ENCODE measurements around the gene NPRL2.

Gene NPRL2

GRCh38 chr3:50337175-50337861, 13.3 kb downstream of the NPRL2 start:
- H4K91ac ChIP-seq (ENCODE audit: low read depth, low read length) = peak overlapping the region; percentile 96
- peaks cover 27% of the 10 kb centered on the region for H3K27me3 ChIP-seq (ENCODE audit: insufficient read depth, low read length)
- H3K4me3 ChIP-seq (ENCODE audit: low read depth, low read length) = peak overlapping the region; percentile 92
- H3K18ac ChIP-seq (ENCODE audit: low read length) = peak overlapping the region; percentile 96
- H3K23ac ChIP-seq (ENCODE audit: low read length) = no peak overlapping the region
- peak overlapping the region; percentile 9 for H2BK12ac ChIP-seq (ENCODE audit: low read length)
- peak overlapping the region; percentile 97 for H3K14ac ChIP-seq (ENCODE audit: low read length)
- DNase-seq = peak; percentile 98
- H2BK120ac ChIP-seq (ENCODE audit: insufficient read depth, low read length, poor library complexity) = peak overlapping the region; percentile 87
- no CpG with 5 or more reads among the region's 79 CpGs for WGBS (ENCODE audit: extremely low coverage, insufficient coverage, insufficient read length)
- H2AK5ac ChIP-seq (ENCODE audit: low read length) = peak overlapping the region; percentile 95
- peaks cover 20% of the 10 kb centered on the region for H3K79me2 ChIP-seq (ENCODE audit: control insufficient read depth, insufficient read depth, low read length, poor library complexity)
- peaks cover 21 to 23% of the 10 kb centered on the region in 2 experiments for H3K4me1 ChIP-seq (ENCODE audit: control insufficient read depth in 1 of 2, insufficient read depth in 2 of 2, low read length in 2 of 2)
- peak overlapping the region; percentile 89 for H3K9ac ChIP-seq (ENCODE audit: low read length)
- H4K12ac ChIP-seq (ENCODE audit: low read depth, low read length) = peak overlapping the region; percentile 86
- peak overlapping the region; percentile 94 for H3K4ac ChIP-seq (ENCODE audit: low read depth, low read length)
- peaks cover 6% of the 10 kb centered on the region for H3K9me3 ChIP-seq (ENCODE audit: insufficient read depth, low read depth, low read length)
- peak overlapping the region; percentile 92 for H3K27ac ChIP-seq (ENCODE audit: low read depth, low read length)
- H3K4me2 ChIP-seq (ENCODE audit: low read length) = peak overlapping the region; percentile 92
- peaks cover 8 to 15% of the 10 kb centered on the region in 2 experiments for H3K36me3 ChIP-seq (ENCODE audit: control insufficient read depth in 1 of 2, insufficient read depth in 2 of 2, low read length in 2 of 2)
- H4K8ac ChIP-seq (ENCODE audit: low read depth, low read length) = peak overlapping the region; percentile 97
- H3K79me1 ChIP-seq (ENCODE audit: low read length) = peaks cover 12% of the 10 kb centered on the region
- H2AFZ ChIP-seq (ENCODE audit: insufficient read depth, low read length, poor library complexity) = peak overlapping the region; percentile 91
- H2BK5ac ChIP-seq (ENCODE audit: low read depth, low read length, poor library complexity) = peak overlapping the region; percentile 86

GRCh38 chr3:50336452-50337174, 14.0 kb downstream of the NPRL2 start:
- H2BK120ac ChIP-seq (ENCODE audit: insufficient read depth, low read length, poor library complexity) = peak overlapping the region; percentile 87
- H3K4me2 ChIP-seq (ENCODE audit: low read length) = peak overlapping the region; percentile 92
- WGBS (ENCODE audit: extremely low coverage, insufficient coverage, insufficient read length) = no CpG with 5 or more reads among the region's 31 CpGs
- H3K9ac ChIP-seq (ENCODE audit: low read length) = peak overlapping the region; percentile 89
- H2BK5ac ChIP-seq (ENCODE audit: low read depth, low read length, poor library complexity) = peak overlapping the region; percentile 86
- H3K27ac ChIP-seq (ENCODE audit: low read depth, low read length) = peak overlapping the region; percentile 92
- H3K18ac ChIP-seq (ENCODE audit: low read length) = peak overlapping the region; percentile 96
- no peak overlapping the region for H3K23ac ChIP-seq (ENCODE audit: low read length)
- H3K79me2 ChIP-seq (ENCODE audit: control insufficient read depth, insufficient read depth, low read length, poor library complexity) = peaks cover 20% of the 10 kb centered on the region
- no peak overlapping the region for H2BK12ac ChIP-seq (ENCODE audit: low read length)
- H3K9me3 ChIP-seq (ENCODE audit: insufficient read depth, low read depth, low read length) = peaks cover 6% of the 10 kb centered on the region
- peak overlapping the region; percentile 91 for H4K8ac ChIP-seq (ENCODE audit: low read depth, low read length)
- H3K4me1 ChIP-seq (ENCODE audit: control insufficient read depth in 1 of 2, insufficient read depth in 2 of 2, low read length in 2 of 2) = peaks cover 21 to 23% of the 10 kb centered on the region in 2 experiments
- peak overlapping the region; percentile 92 for H4K91ac ChIP-seq (ENCODE audit: low read depth, low read length)
- H3K79me1 ChIP-seq (ENCODE audit: low read length) = peaks cover 12% of the 10 kb centered on the region
- peak in 1 of 2 donors; percentile 58 for DNase-seq
- peak overlapping the region; percentile 83 for H4K12ac ChIP-seq (ENCODE audit: low read depth, low read length)
- peaks cover 25% of the 10 kb centered on the region for H3K27me3 ChIP-seq (ENCODE audit: insufficient read depth, low read length)
- peak overlapping the region; percentile 94 for H3K14ac ChIP-seq (ENCODE audit: low read length)
- peak overlapping the region; percentile 74 for H2AFZ ChIP-seq (ENCODE audit: insufficient read depth, low read length, poor library complexity)
- H3K36me3 ChIP-seq (ENCODE audit: control insufficient read depth in 1 of 2, insufficient read depth in 2 of 2, low read length in 2 of 2) = peaks cover 15 to 22% of the 10 kb centered on the region in 2 experiments
- H2AK5ac ChIP-seq (ENCODE audit: low read length) = peak overlapping the region; percentile 85
- H3K4ac ChIP-seq (ENCODE audit: low read depth, low read length) = peak overlapping the region; percentile 90
- H3K4me3 ChIP-seq (ENCODE audit: low read depth, low read length) = peak overlapping the region; percentile 92

GRCh38 chr3:50334339-50335075, 16.1 kb downstream of the NPRL2 start:
- Histone ChIP-seq H3K36me3 (ENCODE audit: control insufficient read depth in 1 of 2, insufficient read depth in 2 of 2, low read length in 2 of 2) (peaks cover 35 to 42% of the 10 kb centered on the region in 2 experiments), H2BK120ac (ENCODE audit: insufficient read depth, low read length, poor library complexity) (no peak overlapping the region), H3K23ac (ENCODE audit: low read length) (no peak overlapping the region), H4K12ac (ENCODE audit: low read depth, low read length) (no peak overlapping the region), H4K8ac (ENCODE audit: low read depth, low read length) (no peak overlapping the region), H2AFZ (ENCODE audit: insufficient read depth, low read length, poor library complexity) (no peak overlapping the region), H3K79me2 (ENCODE audit: control insufficient read depth, insufficient read depth, low read length, poor library complexity) (peaks cover 20% of the 10 kb centered on the region), H4K91ac (ENCODE audit: low read depth, low read length) (no peak overlapping the region), H3K79me1 (ENCODE audit: low read length) (peaks cover 12% of the 10 kb centered on the region), H3K18ac (ENCODE audit: low read length) (no peak overlapping the region), H3K14ac (ENCODE audit: low read length) (no peak overlapping the region), H3K4me3 (ENCODE audit: low read depth, low read length) (no peak overlapping the region), H3K9ac (ENCODE audit: low read length) (no peak overlapping the region), H3K4me1 (ENCODE audit: control insufficient read depth in 1 of 2, insufficient read depth in 2 of 2, low read length in 2 of 2) (peaks cover 14% of the 10 kb centered on the region in 2 experiments), H3K4ac (ENCODE audit: low read depth, low read length) (peak overlapping the region; percentile 22), H3K27me3 (ENCODE audit: insufficient read depth, low read length) (peaks cover 5% of the 10 kb centered on the region), H3K9me3 (ENCODE audit: insufficient read depth, low read depth, low read length) (no peaks in the 10 kb centered on the region), H3K27ac (ENCODE audit: low read depth, low read length) (no peak overlapping the region), H2BK12ac (ENCODE audit: low read length) (no peak overlapping the region), H2BK5ac (ENCODE audit: low read depth, low read length, poor library complexity) (no peak overlapping the region), H2AK5ac (ENCODE audit: low read length) (no peak overlapping the region), H3K4me2 (ENCODE audit: low read length) (no peak overlapping the region)
- DNase-seq = no peak
- WGBS (ENCODE audit: extremely low coverage, insufficient coverage, insufficient read length) = no CpG with 5 or more reads among the region's 5 CpGs

GRCh38 chr3:50333744-50334328, 16.7 kb downstream of the NPRL2 start:
- Histone ChIP-seq H3K79me2 (ENCODE audit: control insufficient read depth, insufficient read depth, low read length, poor library complexity) (peaks cover 20% of the 10 kb centered on the region), H4K8ac (ENCODE audit: low read depth, low read length) (no peak overlapping the region), H2BK5ac (ENCODE audit: low read depth, low read length, poor library complexity) (no peak overlapping the region), H3K4ac (ENCODE audit: low read depth, low read length) (peak overlapping the region; percentile 8), H3K27me3 (ENCODE audit: insufficient read depth, low read length) (peaks cover 3% of the 10 kb centered on the region), H3K18ac (ENCODE audit: low read length) (peak overlapping the region; percentile 26), H3K4me3 (ENCODE audit: low read depth, low read length) (no peak overlapping the region), H2AFZ (ENCODE audit: insufficient read depth, low read length, poor library complexity) (no peak overlapping the region), H2BK12ac (ENCODE audit: low read length) (no peak overlapping the region), H4K91ac (ENCODE audit: low read depth, low read length) (no peak overlapping the region), H2BK120ac (ENCODE audit: insufficient read depth, low read length, poor library complexity) (no peak overlapping the region), H2AK5ac (ENCODE audit: low read length) (no peak overlapping the region), H3K36me3 (ENCODE audit: control insufficient read depth in 1 of 2, insufficient read depth in 2 of 2, low read length in 2 of 2) (peaks cover 39 to 47% of the 10 kb centered on the region in 2 experiments), H4K12ac (ENCODE audit: low read depth, low read length) (no peak overlapping the region), H3K79me1 (ENCODE audit: low read length) (peaks cover 12% of the 10 kb centered on the region), H3K23ac (ENCODE audit: low read length) (no peak overlapping the region), H3K4me1 (ENCODE audit: control insufficient read depth in 1 of 2, insufficient read depth in 2 of 2, low read length in 2 of 2) (peaks cover 14% of the 10 kb centered on the region in 2 experiments), H3K9ac (ENCODE audit: low read length) (no peak overlapping the region), H3K27ac (ENCODE audit: low read depth, low read length) (no peak overlapping the region), H3K14ac (ENCODE audit: low read length) (no peak overlapping the region), H3K9me3 (ENCODE audit: insufficient read depth, low read depth, low read length) (no peaks in the 10 kb centered on the region), H3K4me2 (ENCODE audit: low read length) (no peak overlapping the region)
- DNase-seq = no peak
- no CpG with 5 or more reads among the region's 12 CpGs for WGBS (ENCODE audit: extremely low coverage, insufficient coverage, insufficient read length)
